ENCODE measurements around the gene COX5B.
"Not testable (repeated sequence)": the region's sequence is repeated elsewhere in the genome, so short reads cannot be mapped to it uniquely, and the experiment has no call there.

COX5B gene

GRCh38 chr2:97663962-97664635, 18.2 kb downstream of the COX5B start, which contains the start of gene ACTR1B:
TSS of gene ACTR1B (minus strand) at chr2:97664044. CDS start at chr2:97663890, 154 bp downstream.
- H3K27ac ChIP-seq: peak within 1 kb of the TSS; percentile 94
- H3K4me1 ChIP-seq (ENCODE audit: control insufficient read depth in 1 of 2, insufficient read depth in 1 of 2, low read depth in 1 of 2, low read length in 1 of 2): peaks cover 15 to 23% of the 10 kb centered on the region in 2 experiments
- no peaks in the 10 kb centered on the region for H3K27me3 ChIP-seq
- H3K9me3 ChIP-seq: no peaks in the 10 kb centered on the region
- TF ChIP-seq CTCF (IDR thresholded peaks at IDR 0.05): peak; percentile 27
- H3K4me3 ChIP-seq (ENCODE audit: low read depth in 1 of 2, low read length in 1 of 2): peak within 1 kb of the TSS; percentile 69 to 73
- H3K36me3 ChIP-seq: peaks cover 4% of the 10 kb centered on the region

GRCh38 chr2:97664636-97664970, 18.7 kb downstream of the COX5B start:
- Histone ChIP-seq H3K4me1 (ENCODE audit: control insufficient read depth in 1 of 2, insufficient read depth in 1 of 2, low read depth in 1 of 2, low read length in 1 of 2) (peaks cover 15 to 23% of the 10 kb centered on the region in 2 experiments), H3K4me3 (ENCODE audit: low read depth in 1 of 2, low read length in 1 of 2) (peak overlapping the region; percentile 69 to 73), H3K27ac (peak overlapping the region; percentile 94), H3K27me3 (no peaks in the 10 kb centered on the region), H3K36me3 (no peaks in the 10 kb centered on the region), H3K9me3 (no peaks in the 10 kb centered on the region)
- TF ChIP-seq CTCF (IDR thresholded peaks at IDR 0.05): no peak

GRCh38 chr2:97669448-97669847, 23.6 kb downstream of the COX5B start, which contains the start of gene C2orf92:
TSS of gene C2orf92 (plus strand) at chr2:97669713. CDS start at chr2:97669789, 76 bp downstream.
- H3K27me3 ChIP-seq: no peaks in the 10 kb centered on the region
- H3K27ac ChIP-seq: no peak within 1 kb of the TSS
- H3K36me3 ChIP-seq: no peaks in the 10 kb centered on the region
- no peaks in the 10 kb centered on the region for H3K9me3 ChIP-seq
- H3K4me1 ChIP-seq (ENCODE audit: control insufficient read depth in 1 of 2, insufficient read depth in 1 of 2, low read depth in 1 of 2, low read length in 1 of 2): peaks cover 13 to 15% of the 10 kb centered on the region in 2 experiments
- no peak for TF ChIP-seq CTCF (IDR thresholded peaks at IDR 0.05)
- H3K4me3 ChIP-seq (ENCODE audit: low read depth in 1 of 2, low read length in 1 of 2): no peak within 1 kb of the TSS

GRCh38 chr2:97670471-97670870, 24.6 kb downstream of the COX5B start:
- Histone ChIP-seq H3K4me1 (ENCODE audit: control insufficient read depth in 1 of 2, insufficient read depth in 1 of 2, low read depth in 1 of 2, low read length in 1 of 2) (peaks cover 9 to 12% of the 10 kb centered on the region in 2 experiments), H3K4me3 (ENCODE audit: low read depth in 1 of 2, low read length in 1 of 2) (no peak overlapping the region), H3K27me3 (no peaks in the 10 kb centered on the region), H3K9me3 (no peaks in the 10 kb centered on the region), H3K27ac (no peak overlapping the region), H3K36me3 (no peaks in the 10 kb centered on the region)
- no peak for TF ChIP-seq CTCF (IDR thresholded peaks at IDR 0.05)

- Histone ChIP-seq H3K36me3 (no peaks in the 10 kb centered on the region), H3K4me3 (ENCODE audit: low read depth in 1 of 2, low read length in 1 of 2) (no peak overlapping the region), H3K27ac (no peak overlapping the region), H3K27me3 (no peaks in the 10 kb centered on the region), H3K4me1 (ENCODE audit: control insufficient read depth in 1 of 2, insufficient read depth in 1 of 2, low read depth in 1 of 2, low read length in 1 of 2) (peaks cover 9 to 12% of the 10 kb centered on the region in 2 experiments), H3K9me3 (no peaks in the 10 kb centered on the region)
- no peak for TF ChIP-seq CTCF (IDR thresholded peaks at IDR 0.05)
Measured at GRCh38 chr2:97671526-97671925, 25.7 kb downstream of the COX5B start.

- H3K9me3 ChIP-seq; H3K27ac ChIP-seq; H3K4me3 ChIP-seq (ENCODE audit: low read depth in 1 of 2, low read length in 1 of 2); H3K36me3 ChIP-seq; H3K27me3 ChIP-seq: not testable (repeated sequence)
- H3K4me1 ChIP-seq (ENCODE audit: control insufficient read depth in 1 of 2, insufficient read depth in 1 of 2, low read depth in 1 of 2, low read length in 1 of 2): peaks cover 9 to 12% of the 10 kb centered on the region in 2 experiments
Measured at GRCh38 chr2:97672606-97673140, 26.8 kb downstream of the COX5B start.

Data from neutrophil (primary cell).